GM15510 (cell line): ENCODE measurements around the gene SYT6.

ENCODE experiments used
- POLR2A ChIP-seq: IDR thresholded peaks from 3 replicates; pipeline ENCODE4 v1.6.1; 2011; ENCODE audit warnings: borderline replicate concordance; ENCODE audit not compliant: insufficient read length; ENCODE audit errors: extremely low read depth

Gene SYT6

GRCh38 chr1:114080511-114081436 lies 72.9 kb downstream of the SYT6 start:
- no peak for TF ChIP-seq POLR2A

- TF ChIP-seq POLR2A, result no peak
Observed at GRCh38 chr1:114079596-114080190, 74.0 kb downstream of the SYT6 start.

- TF ChIP-seq POLR2A, result no peak
Observed at GRCh38 chr1:114078116-114078515, 75.6 kb downstream of the SYT6 start.

- TF ChIP-seq POLR2A, result no peak
Observed at GRCh38 chr1:114077188-114077587, 76.5 kb downstream of the SYT6 start.

GRCh38 chr1:114076308-114076707 lies 77.4 kb downstream of the SYT6 start:
- no peak for TF ChIP-seq POLR2A

- TF ChIP-seq POLR2A, result no peak
Observed at GRCh38 chr1:114075546-114076242, 78.0 kb downstream of the SYT6 start.

GRCh38 chr1:114075105-114075504 lies 78.6 kb downstream of the SYT6 start:
- no peak for TF ChIP-seq POLR2A

- no peak for TF ChIP-seq POLR2A
Observed at GRCh38 chr1:114072246-114072645, 81.4 kb downstream of the SYT6 start.

GRCh38 chr1:114063544-114063943 lies 90.1 kb downstream of the SYT6 start:
- no peak for TF ChIP-seq POLR2A

- no peak for TF ChIP-seq POLR2A
Observed at GRCh38 chr1:114062477-114063099, 91.1 kb downstream of the SYT6 start.

- TF ChIP-seq POLR2A, result no peak
Observed at GRCh38 chr1:114061121-114061830, 92.4 kb downstream of the SYT6 start.

- no peak for TF ChIP-seq POLR2A
Observed at GRCh38 chr1:114054148-114054547, 99.5 kb downstream of the SYT6 start.

- no peak for TF ChIP-seq POLR2A
Observed at GRCh38 chr1:114048232-114048631, 105.4 kb downstream of the SYT6 start.

GRCh38 chr1:114043548-114043947 lies 110.1 kb downstream of the SYT6 start:
- no peak for TF ChIP-seq POLR2A
